Activated B cell treated with CpG ODN at 0.5 μM for 24 hours (primary cell): ENCODE measurements around the gene MRPL27. TPM values are rescaled to one million over a fixed set of nuclear protein-coding genes. Genes with fewer than 3 reads are reported as not detected.

Experiments
- ATAC-seq: fragments of 200-7000 bp; cut with Tn5 transposase; one replicate; pipeline ENCODE4 v1.10.0; 2021; ENCODE audit warnings: low read depth, mild to moderate bottlenecking, moderate library complexity
- CTCF ChIA-PET: fragments of 350-600 bp; sonication (Branson Sonifier 250); formaldehyde crosslinking; loops from one replicate; lab custom pipeline; 2021; ENCODE audit warnings: antibody characterized with exemption; lab: Charles Lee
- POLR2A ChIA-PET: fragments of 350-600 bp; sonication (Branson Sonifier 250); formaldehyde crosslinking; loops from one replicate; lab custom pipeline; 2021; ENCODE audit warnings: antibody characterized with exemption; lab: Charles Lee
- DNase-seq: peaks from one replicate; pipeline ENCODE4 v3.0.0; 2022
- H3K27ac Mint-ChIP-seq: one replicate; pipeline ENCODE4 v1.8.0; 2020; ENCODE audit warnings: mixed read lengths
- H3K27me3 Mint-ChIP-seq: one replicate; pipeline ENCODE4 v1.8.0; 2021; ENCODE audit warnings: mixed read lengths
- H3K36me3 Mint-ChIP-seq: one replicate; pipeline ENCODE4 v1.8.0; 2021; ENCODE audit warnings: low read depth, mixed read lengths
- H3K4me1 Mint-ChIP-seq: one replicate; pipeline ENCODE4 v1.8.0; 2021; ENCODE audit warnings: mixed read lengths
- H3K4me3 Mint-ChIP-seq: one replicate; pipeline ENCODE4 v1.8.0; 2020; ENCODE audit warnings: mild to moderate bottlenecking, mixed read lengths
- H3K9me3 Mint-ChIP-seq: one replicate; pipeline ENCODE4 v1.8.0; 2020; ENCODE audit warnings: mixed read lengths
- intact Hi-C: fragments of 100-400 bp; cut with micrococcal nuclease; formaldehyde crosslinking; loops from one replicate; pipeline ENCODE4 v1.15.1; 2024
- total RNA-seq: library from RNA; stranded (reverse); gene quantifications from 2 replicates; pipeline ENCODE4 v1.2.3, GENCODE V29; 2022
- TF ChIP-seq, protein P1 (sequence below): fragments of 200-600 bp; IDR thresholded peaks from one replicate; pipeline ENCODE4 v1.8.0; 2022; ENCODE audit warnings: antibody characterized with exemption, mild to moderate bottlenecking

Gene MRPL27
- total RNA-seq, 1 donor from 2014 or later = 45.0 TPM

DNA sequence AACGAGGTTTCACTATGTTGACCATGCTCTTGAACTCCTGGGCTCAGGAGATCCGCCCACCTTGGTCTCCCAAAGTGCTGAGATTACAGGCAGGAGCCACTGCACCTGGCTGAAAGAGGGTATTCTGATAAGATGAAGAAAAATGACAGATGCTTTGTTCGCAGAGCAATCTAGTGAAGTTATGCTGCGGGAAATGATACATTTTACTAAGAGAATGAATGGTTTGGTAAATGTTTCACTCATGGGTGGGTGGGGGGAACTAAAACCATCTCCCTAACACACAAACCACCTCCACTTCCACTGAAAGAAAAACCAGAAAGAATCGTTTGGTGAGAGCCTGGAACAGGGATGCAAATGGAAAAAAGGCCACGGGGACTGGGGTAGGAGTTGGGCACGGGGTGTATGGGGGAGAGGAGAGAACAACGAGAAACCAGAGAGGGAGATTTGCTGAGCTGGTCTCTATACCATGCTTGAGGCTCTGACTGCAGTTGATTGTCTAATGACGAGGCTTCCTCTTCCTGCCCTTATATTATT, 46.1 kb downstream of the MRPL27 start:
- ChIA-PET CTCF (no interaction called here), POLR2A (no interaction called here)
- no peaks in the 10 kb centered on the region for H3K36me3 Mint-ChIP-seq
- DNase-seq (no peak), ATAC-seq (no peak)
- no peak overlapping the region for H3K4me3 Mint-ChIP-seq
- TF ChIP-seq, protein P1, sequence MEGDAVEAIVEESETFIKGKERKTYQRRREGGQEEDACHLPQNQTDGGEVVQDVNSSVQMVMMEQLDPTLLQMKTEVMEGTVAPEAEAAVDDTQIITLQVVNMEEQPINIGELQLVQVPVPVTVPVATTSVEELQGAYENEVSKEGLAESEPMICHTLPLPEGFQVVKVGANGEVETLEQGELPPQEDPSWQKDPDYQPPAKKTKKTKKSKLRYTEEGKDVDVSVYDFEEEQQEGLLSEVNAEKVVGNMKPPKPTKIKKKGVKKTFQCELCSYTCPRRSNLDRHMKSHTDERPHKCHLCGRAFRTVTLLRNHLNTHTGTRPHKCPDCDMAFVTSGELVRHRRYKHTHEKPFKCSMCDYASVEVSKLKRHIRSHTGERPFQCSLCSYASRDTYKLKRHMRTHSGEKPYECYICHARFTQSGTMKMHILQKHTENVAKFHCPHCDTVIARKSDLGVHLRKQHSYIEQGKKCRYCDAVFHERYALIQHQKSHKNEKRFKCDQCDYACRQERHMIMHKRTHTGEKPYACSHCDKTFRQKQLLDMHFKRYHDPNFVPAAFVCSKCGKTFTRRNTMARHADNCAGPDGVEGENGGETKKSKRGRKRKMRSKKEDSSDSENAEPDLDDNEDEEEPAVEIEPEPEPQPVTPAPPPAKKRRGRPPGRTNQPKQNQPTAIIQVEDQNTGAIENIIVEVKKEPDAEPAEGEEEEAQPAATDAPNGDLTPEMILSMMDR = no peak
- peaks cover 6% of the 10 kb centered on the region for H3K27me3 Mint-ChIP-seq
- H3K4me1 Mint-ChIP-seq = no peaks in the 10 kb centered on the region
- H3K27ac Mint-ChIP-seq = no peak overlapping the region
- intact Hi-C loops = no loop called here
- H3K9me3 Mint-ChIP-seq = no peaks in the 10 kb centered on the region

- ChIA-PET CTCF (no interaction called here), POLR2A (no interaction called here)
- intact Hi-C loops = no loop called here
- Mint-ChIP-seq H3K27ac (no peak overlapping the region), H3K36me3 (no peaks in the 10 kb centered on the region), H3K4me3 (no peak overlapping the region), H3K9me3 (no peaks in the 10 kb centered on the region), H3K27me3 (peaks cover 6% of the 10 kb centered on the region), H3K4me1 (no peaks in the 10 kb centered on the region)
- ATAC-seq = no peak
- TF ChIP-seq, protein P1 = no peak
- DNase-seq = no peak
Measured at GRCh38 chr17:50325906-50326305, 47.1 kb downstream of the MRPL27 start.

- H3K27me3 Mint-ChIP-seq = no peaks in the 10 kb centered on the region
- TF ChIP-seq, protein P1 = no peak
- POLR2A ChIA-PET = no interaction called here
- no peaks in the 10 kb centered on the region for H3K9me3 Mint-ChIP-seq
- no peaks in the 10 kb centered on the region for H3K4me1 Mint-ChIP-seq
- H3K27ac Mint-ChIP-seq = no peak overlapping the region
- no peaks in the 10 kb centered on the region for H3K36me3 Mint-ChIP-seq
- H3K4me3 Mint-ChIP-seq = no peak overlapping the region
- CTCF ChIA-PET = no interaction called here
- intact Hi-C loops = no loop called here
- ATAC-seq = no peak
- DNase-seq = no peak
Measured at GRCh38 chr17:50323060-50323459, 49.9 kb downstream of the MRPL27 start.

DNA sequence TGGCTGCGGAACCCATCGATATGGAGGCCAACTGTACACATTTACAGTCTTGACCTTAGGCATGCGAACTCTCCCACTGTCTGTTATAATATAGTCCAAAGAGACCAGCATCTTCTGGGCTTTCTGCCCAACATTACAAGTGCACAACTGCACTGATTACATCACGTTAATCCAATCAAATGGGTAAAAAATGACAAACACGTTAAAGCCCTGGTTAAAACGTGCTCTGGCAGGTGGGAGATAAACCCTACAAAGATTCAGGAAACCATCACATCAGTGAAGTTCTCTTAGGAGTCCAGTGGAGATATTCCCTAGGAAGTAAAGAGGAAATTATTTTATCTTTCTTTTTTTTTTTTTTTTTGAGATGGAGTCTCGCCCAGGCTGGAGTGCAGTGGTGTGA, 50.7 kb downstream of the MRPL27 start:
- Mint-ChIP-seq H3K4me3 (no peak overlapping the region), H3K36me3 (no peaks in the 10 kb centered on the region), H3K9me3 (no peaks in the 10 kb centered on the region), H3K4me1 (no peaks in the 10 kb centered on the region), H3K27ac (no peak overlapping the region), H3K27me3 (no peaks in the 10 kb centered on the region)
- TF ChIP-seq, protein P1 = no peak
- intact Hi-C loops = no loop called here
- ChIA-PET CTCF (no interaction called here), POLR2A (no interaction called here)
- DNase-seq = no peak
- ATAC-seq = no peak

GRCh38 chr17:50319306-50320004, 53.5 kb downstream of the MRPL27 start:
- no peak for ATAC-seq
- no peaks in the 10 kb centered on the region for H3K9me3 Mint-ChIP-seq
- H3K4me3 Mint-ChIP-seq = no peak overlapping the region
- intact Hi-C loops = no loop called here
- TF ChIP-seq, protein P1 = no peak
- no peaks in the 10 kb centered on the region for H3K36me3 Mint-ChIP-seq
- no peak overlapping the region for H3K27ac Mint-ChIP-seq
- DNase-seq = no peak
- peaks cover 3% of the 10 kb centered on the region for H3K27me3 Mint-ChIP-seq
- ChIA-PET CTCF (no interaction called here), POLR2A (no interaction called here)
- no peaks in the 10 kb centered on the region for H3K4me1 Mint-ChIP-seq
